ENCODE measurements around the gene ARL8A.

DNA sequence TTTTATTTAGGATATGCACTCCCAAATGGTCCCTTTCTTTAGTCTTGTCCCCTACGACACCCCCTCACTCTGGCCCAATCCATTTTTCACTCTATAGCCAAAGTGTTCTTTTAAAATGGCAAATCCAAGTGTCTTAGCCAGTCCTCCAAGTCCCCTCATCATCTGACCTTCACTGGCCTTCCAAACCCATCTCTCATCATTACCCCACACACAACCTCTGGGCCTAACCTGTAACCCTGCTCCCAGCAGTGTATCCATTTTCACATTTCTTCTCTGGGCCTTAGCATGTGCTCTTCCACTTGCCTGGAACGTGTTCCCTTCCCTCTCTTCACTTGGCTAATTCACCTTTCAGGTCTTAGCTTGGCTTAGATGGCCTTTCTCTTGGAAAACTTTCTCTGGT is 6.5 kb upstream of the ARL8A start:
- TF ChIP-seq, protein P1, sequence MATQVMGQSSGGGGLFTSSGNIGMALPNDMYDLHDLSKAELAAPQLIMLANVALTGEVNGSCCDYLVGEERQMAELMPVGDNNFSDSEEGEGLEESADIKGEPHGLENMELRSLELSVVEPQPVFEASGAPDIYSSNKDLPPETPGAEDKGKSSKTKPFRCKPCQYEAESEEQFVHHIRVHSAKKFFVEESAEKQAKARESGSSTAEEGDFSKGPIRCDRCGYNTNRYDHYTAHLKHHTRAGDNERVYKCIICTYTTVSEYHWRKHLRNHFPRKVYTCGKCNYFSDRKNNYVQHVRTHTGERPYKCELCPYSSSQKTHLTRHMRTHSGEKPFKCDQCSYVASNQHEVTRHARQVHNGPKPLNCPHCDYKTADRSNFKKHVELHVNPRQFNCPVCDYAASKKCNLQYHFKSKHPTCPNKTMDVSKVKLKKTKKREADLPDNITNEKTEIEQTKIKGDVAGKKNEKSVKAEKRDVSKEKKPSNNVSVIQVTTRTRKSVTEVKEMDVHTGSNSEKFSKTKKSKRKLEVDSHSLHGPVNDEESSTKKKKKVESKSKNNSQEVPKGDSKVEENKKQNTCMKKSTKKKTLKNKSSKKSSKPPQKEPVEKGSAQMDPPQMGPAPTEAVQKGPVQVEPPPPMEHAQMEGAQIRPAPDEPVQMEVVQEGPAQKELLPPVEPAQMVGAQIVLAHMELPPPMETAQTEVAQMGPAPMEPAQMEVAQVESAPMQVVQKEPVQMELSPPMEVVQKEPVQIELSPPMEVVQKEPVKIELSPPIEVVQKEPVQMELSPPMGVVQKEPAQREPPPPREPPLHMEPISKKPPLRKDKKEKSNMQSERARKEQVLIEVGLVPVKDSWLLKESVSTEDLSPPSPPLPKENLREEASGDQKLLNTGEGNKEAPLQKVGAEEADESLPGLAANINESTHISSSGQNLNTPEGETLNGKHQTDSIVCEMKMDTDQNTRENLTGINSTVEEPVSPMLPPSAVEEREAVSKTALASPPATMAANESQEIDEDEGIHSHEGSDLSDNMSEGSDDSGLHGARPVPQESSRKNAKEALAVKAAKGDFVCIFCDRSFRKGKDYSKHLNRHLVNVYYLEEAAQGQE (IDR thresholded peaks at IDR 0.05; ENCODE audit: low read depth): no peak
- TF ChIP-seq ATF3 (IDR thresholded peaks at IDR 0.05): no peak
- TF ChIP-seq POLR2A (IDR thresholded peaks at IDR 0.05; ENCODE audit: borderline replicate concordance, extremely low read depth, insufficient read depth, insufficient read length): no peak
